GM21390 (cell line): Measurements from ENCODE around the gene ANKDD1A.
A peak's percentile ranks its signal among the peaks of the same experiment; 100 is the strongest.

Experiments
- ATAC-seq: cut with Tn5 transposase; IDR thresholded peaks from one replicate; pipeline ENCODE4 v1.9.1; 2021; ENCODE audit not compliant: unreplicated experiment

Gene ANKDD1A

GRCh38 chr15:64911311-64912186, at the start of gene ANKDD1A:
ANKDD1A (plus strand) TSS chr15:64911902; CDS start chr15:64911931, 29 bp downstream.
- ATAC-seq, result peak; percentile 67

- no peak for ATAC-seq
These were observed 49.7 kb upstream of the ANKDD1A start for GRCh38 chr15:64861960-64862359.

- no peak for ATAC-seq
These were observed 49.3 kb upstream of the ANKDD1A start for GRCh38 chr15:64862408-64862807.

GRCh38 chr15:64864068-64864467, 47.6 kb upstream of the ANKDD1A start:
- ATAC-seq, result no peak

GRCh38 chr15:64865126-64865997, 46.3 kb upstream of the ANKDD1A start:
- no peak for ATAC-seq

- no peak for ATAC-seq
These were observed 45.6 kb upstream of the ANKDD1A start for GRCh38 chr15:64865998-64866520.

GRCh38 chr15:64869501-64869900, 42.2 kb upstream of the ANKDD1A start:
- no peak for ATAC-seq

GRCh38 chr15:64870353-64870752, 41.3 kb upstream of the ANKDD1A start:
- no peak for ATAC-seq

- no peak for ATAC-seq
These were observed 36.0 kb upstream of the ANKDD1A start for GRCh38 chr15:64875641-64876223.

GRCh38 chr15:64877435-64877834, 34.3 kb upstream of the ANKDD1A start:
- no peak for ATAC-seq

GRCh38 chr15:64878705-64879104, 33.0 kb upstream of the ANKDD1A start:
- no peak for ATAC-seq

- ATAC-seq, result peak; percentile 49
These were observed 28.6 kb upstream of the ANKDD1A start for GRCh38 chr15:64883100-64883581.

GRCh38 chr15:64883997-64884511, 27.6 kb upstream of the ANKDD1A start:
- ATAC-seq, result peak; percentile 64

- no peak for ATAC-seq
These were observed 27.0 kb upstream of the ANKDD1A start for GRCh38 chr15:64884679-64885078.

- ATAC-seq, result no peak
These were observed 23.4 kb upstream of the ANKDD1A start for GRCh38 chr15:64888336-64888735.

- no peak for ATAC-seq
These were observed 20.1 kb upstream of the ANKDD1A start for GRCh38 chr15:64891561-64891960.

GRCh38 chr15:64892847-64893403, 18.8 kb upstream of the ANKDD1A start:
- ATAC-seq, result no peak

GRCh38 chr15:64893481-64894394, 18.0 kb upstream of the ANKDD1A start:
- peak; percentile 53 for ATAC-seq

- ATAC-seq, result peak; percentile 36
These were observed 17.2 kb upstream of the ANKDD1A start for GRCh38 chr15:64894395-64895056.
